GM12878 (cell line): Measurements from ENCODE around the gene SAMD15. TPM values are rescaled to one million over a fixed set of nuclear protein-coding genes. Genes with fewer than 3 reads are reported as not detected.

Source experiments
- ATAC-seq: fragments of 200-7000 bp; cut with Tn5 transposase; 3 replicates; pipeline ENCODE4 v1.9.1; 2020; ENCODE audit warnings: mild to moderate bottlenecking, moderate library complexity
- BruUV-seq: library from RNA; stranded (reverse); fragments of 400-500 nt; replicated peaks from 2 replicates; lab custom pipeline; 2021; lab: Mats Ljungman, UMichigan
- CTCF ChIA-PET: fragments of 300-600 bp; sonication (Branson Sonifier 250); formaldehyde crosslinking; extraction: SDS; loops from one replicate; lab custom pipeline; 2021; ENCODE audit warnings: inconsistent platforms; lab: Yijun Ruan, JAX
- POLR2A ChIA-PET: fragments of 350-600 bp; formaldehyde crosslinking; extraction: SDS; loops from one replicate; lab custom pipeline; 2021; ENCODE audit warnings: inconsistent platforms; lab: Charles Lee
- RAD21 ChIA-PET: fragments of 300-600 bp; sonication (Branson Sonifier 250); formaldehyde crosslinking; loops from one replicate; lab custom pipeline; 2023; ENCODE audit warnings: antibody characterized with exemption; ENCODE audit not compliant: unreplicated experiment; lab: Charles Lee
- SMC1A ChIA-PET: fragments of 300-600 bp; sonication (Branson Sonifier 250); formaldehyde crosslinking; loops from one replicate; lab custom pipeline; 2023; ENCODE audit not compliant: unreplicated experiment, uncharacterized antibody; lab: Charles Lee
- DNase-seq: peaks from one replicate; pipeline ENCODE4 v3.0.0-alpha.2; 2011; ENCODE audit warnings: low read depth, low spot score
- FAIRE-seq: peaks from 3 replicates; lab custom pipeline; 2011; peaks lifted over from hg19 to GRCh38; lab: Jason Lieb, UNC
- H2AFZ ChIP-seq: 2 replicates; pipeline ENCODE4 v1.6.0; 2011; ENCODE audit warnings: low read depth, low read length, control low read depth; ENCODE audit not compliant: control insufficient read depth
- H3K27ac ChIP-seq: 2 replicates; pipeline ENCODE4 v1.5.1; 2011; ENCODE audit warnings: control low read depth; ENCODE audit not compliant: control insufficient read depth, insufficient read depth
- H3K27me3 ChIP-seq, 2 experiments: replicated peaks in 1 of 2; 2 replicates each; pipeline versions ENCODE4 v1.6.0 to v1.6.1; 2011; ENCODE audit warnings: low read length in 1 of 2; ENCODE audit not compliant: control insufficient read depth in 2 of 2, insufficient read depth in 2 of 2
- H3K36me3 ChIP-seq, 2 experiments: 2 replicates each; pipeline ENCODE4 v1.5.1; 2011; ENCODE audit warnings: low read length in 1 of 2; ENCODE audit not compliant: control insufficient read depth in 2 of 2, insufficient read depth in 2 of 2
- H3K4me1 ChIP-seq: 2 replicates; pipeline ENCODE4 v1.6.1; 2011; ENCODE audit warnings: mild to moderate bottlenecking, low read length, moderate library complexity, mixed read lengths; ENCODE audit not compliant: control insufficient read depth, insufficient read depth
- H3K4me2 ChIP-seq: 2 replicates; pipeline ENCODE4 v1.6.0; 2011; ENCODE audit warnings: control low read depth; ENCODE audit not compliant: control insufficient read depth, insufficient read depth
- H3K4me3 ChIP-seq: fragments of 200-600 bp; sonication (generic); 2 replicates; pipeline ENCODE4 v1.5.1; 2016
- H3K79me2 ChIP-seq: 2 replicates; pipeline ENCODE4 v1.6.0; 2011; ENCODE audit warnings: low read length; ENCODE audit not compliant: control insufficient read depth, insufficient read depth
- H3K9ac ChIP-seq: 2 replicates; pipeline ENCODE4 v1.8.0; 2011; ENCODE audit warnings: low read length, control low read depth, mixed read lengths; ENCODE audit not compliant: control insufficient read depth, insufficient read depth
- H3K9me3 ChIP-seq: replicated peaks from 3 replicates; pipeline ENCODE4 v1.5.1; 2011; ENCODE audit warnings: mild to moderate bottlenecking, low read length; ENCODE audit not compliant: control insufficient read depth, insufficient read depth
- H4K20me1 ChIP-seq: 2 replicates; pipeline ENCODE4 v1.6.0; 2011; ENCODE audit not compliant: control insufficient read depth, insufficient read depth
- ESRRA ChIP-seq: IDR thresholded peaks from 2 replicates; pipeline ENCODE4 v1.6.1; 2012; ENCODE audit warnings: mild to moderate bottlenecking, low read length, improper control_type of control experiment
- NRF1 ChIP-seq: conservative IDR thresholded peaks from 2 replicates; pipeline ENCODE4 v1.6.1; 2011; ENCODE audit warnings: mild to moderate bottlenecking, low read depth, low read length, improper control_type of control experiment
- RAD21 ChIP-seq: IDR thresholded peaks from 2 replicates; pipeline ENCODE4 v1.6.1; 2011; ENCODE audit warnings: mild to moderate bottlenecking, low read depth, low read length, moderate library complexity; ENCODE audit not compliant: insufficient read depth
- SIN3A ChIP-seq: IDR thresholded peaks from 2 replicates; pipeline ENCODE4 v1.6.1; 2012; ENCODE audit warnings: low read depth, low read length, improper control_type of control experiment
- SKIL ChIP-seq: fragments of 450-650 bp; IDR thresholded peaks from 2 replicates; pipeline ENCODE4 v1.6.1; 2017; ENCODE audit warnings: mild to moderate bottlenecking, low read depth, inconsistent platforms; ENCODE audit not compliant: poor library complexity, severe bottlenecking
- WGBS: methylation state at CpG from one replicate; pipeline ENCODE4 v1.1.6; 2016; ENCODE audit warnings: low lambda C conversion rate; ENCODE audit not compliant: insufficient replicate concordance, insufficient coverage; ENCODE audit errors: missing lambda C conversion rate; 5-methylcytosine and 5-hydroxymethylcytosine counted together
- in situ Hi-C: fragments of 300-500 bp; cut with MboI; formaldehyde crosslinking; loops from 9 replicates; pipeline ENCODE4 v1.14.3; 2018; ENCODE audit warnings: mixed read lengths
- intact Hi-C: fragments of 100-400 bp; cut with micrococcal nuclease; formaldehyde crosslinking; loops from one replicate; pipeline ENCODE4 v1.14.2; 2022; ENCODE audit not compliant: unreplicated experiment
- polyA plus RNA-seq, 11 experiments: library from polyadenylated mRNA; depleted of rRNA in 4 of 11; unstranded in 6 of 11; stranded (reverse) in 5 of 11; fragments of >200 nt; fragmentation: Nextera tagmentation in 4 of 11; fragmentation: Illumina TruSeq in 1 of 11; extraction: Ambion mirVana in 4 of 11; extraction: Trizol in 1 of 11; gene quantifications; 1 replicate in 1 of 11; 2 replicates in 10 of 11; pipeline versions ENCODE4 v1.2.1 to v1.2.3, GENCODE V29; 2011 to 2016; ENCODE audit warnings: inconsistent platforms in 2 of 11, missing spikeins in 2 of 11, low read depth in 1 of 11
- total RNA-seq, 4 experiments: library from RNA; depleted of rRNA in 3 of 4; stranded (reverse); fragments of >200 nt in 3 of 4; fragmentation: Illumina TruSeq in 1 of 4; extraction: Trizol in 1 of 4; gene quantifications; 2 replicates each; pipeline versions ENCODE4 v1.2.1 to v1.2.3, GENCODE V29; 2013 to 2021

SAMD15 gene
- total and polyA plus RNA-seq, 10 of the 15 experiments (the other 5 are each of a cell fraction or from before 2014, with no cell fraction given), result 0.33 to 2.0 (median 0.97) TPM

GRCh38 chr14:77424862-77425261 lies 47.7 kb downstream of the SAMD15 start:
- CTCF ChIA-PET, result no interaction called here
- Histone ChIP-seq H2AFZ (no peak overlapping the region), H3K36me3 (peaks cover 7 to 35% of the 10 kb centered on the region in 2 experiments), H4K20me1 (no peaks in the 10 kb centered on the region), H3K9ac (no peak overlapping the region), H3K79me2 (no peaks in the 10 kb centered on the region), H3K27me3 (no peaks in the 10 kb centered on the region), H3K4me2 (no peak overlapping the region), H3K9me3 (no peaks in the 10 kb centered on the region; the same call in 2 of the 3 replicates), H3K4me3 (no peak overlapping the region), H3K4me1 (no peaks in the 10 kb centered on the region), H3K27ac (no peak overlapping the region)
- SMC1A ChIA-PET, result interaction anchor here (0.7 kb wide), 1 partner anchor 118 kb away, joined by 3 read pairs; no protein-coding TSS in a partner anchor
- POLR2A ChIA-PET, result no interaction called here
- DNase-seq (no peak), FAIRE-seq (no peak), ATAC-seq (no peak)
- TF ChIP-seq RAD21 (no peak), SKIL (no peak), ESRRA (no peak), SIN3A (no peak), NRF1 (no peak)
- intact Hi-C loops (no loop called here), in situ Hi-C loops (no loop called here)
- RAD21 ChIA-PET, result no interaction called here
- BruUV-seq, result no TSS peak
- WGBS, result 98% methylated on average over 3 of the region's 3 CpGs
